Glutamatergic neuron (in vitro differentiated cells): Measurements from ENCODE around the gene SACS. TPM values are rescaled to one million over a fixed set of nuclear protein-coding genes. Genes with fewer than 3 reads are reported as not detected.

ENCODE experiments used
- DNase-seq: peaks from one replicate; pipeline ENCODE4 v3.0.0; 2022
- H3K27ac Mint-ChIP-seq: one replicate; pipeline ENCODE4 v1.8.0; 2020; ENCODE audit warnings: mild to moderate bottlenecking, mixed read lengths, inconsistent platforms; ENCODE audit not compliant: unreplicated experiment
- H3K27me3 Mint-ChIP-seq: one replicate; pipeline ENCODE4 v1.8.0; 2020; ENCODE audit warnings: mild to moderate bottlenecking, moderate library complexity, mixed read lengths, inconsistent platforms; ENCODE audit not compliant: unreplicated experiment
- H3K36me3 Mint-ChIP-seq: one replicate; pipeline ENCODE4 v1.8.0; 2020; ENCODE audit warnings: mild to moderate bottlenecking, mixed read lengths, inconsistent platforms; ENCODE audit not compliant: unreplicated experiment
- H3K4me1 Mint-ChIP-seq: one replicate; pipeline ENCODE4 v1.8.0; 2020; ENCODE audit warnings: mild to moderate bottlenecking, low read depth, mixed read lengths, inconsistent platforms; ENCODE audit not compliant: unreplicated experiment
- H3K4me3 Mint-ChIP-seq: one replicate; pipeline ENCODE4 v1.8.0; 2020; ENCODE audit warnings: mild to moderate bottlenecking, mixed read lengths, inconsistent platforms; ENCODE audit not compliant: unreplicated experiment
- H3K9me3 Mint-ChIP-seq: one replicate; pipeline ENCODE4 v1.8.0; 2020; ENCODE audit warnings: mild to moderate bottlenecking, moderate library complexity, mixed read lengths, inconsistent platforms; ENCODE audit not compliant: unreplicated experiment
- CTCF ChIP-seq: fragments of 200-600 bp; sonication (generic); IDR thresholded peaks from one replicate; pipeline ENCODE4 v1.5.0; 2021; ENCODE audit not compliant: partially characterized antibody, unreplicated experiment
- total RNA-seq: library from RNA; stranded (reverse); fragmentation: NEBNext Ultra II Directional; extraction: Animal tissue kit (Norgen Biotek cat#: 25700); gene quantifications from one replicate; pipeline ENCODE4 v1.2.1, GENCODE V29; 2021; ENCODE audit not compliant: unreplicated experiment

Gene SACS
- total RNA-seq, 1 donor from 2014 or later, result 132 TPM

- no peak overlapping the region for H3K27ac Mint-ChIP-seq
- peaks cover 13% of the 10 kb centered on the region for H3K36me3 Mint-ChIP-seq
- peaks cover 11% of the 10 kb centered on the region for H3K4me1 Mint-ChIP-seq
- no peak for DNase-seq
- no peak for TF ChIP-seq CTCF
- H3K4me3 Mint-ChIP-seq, result no peak overlapping the region
- H3K9me3 Mint-ChIP-seq, result peaks cover 2% of the 10 kb centered on the region
- peaks cover 10% of the 10 kb centered on the region for H3K27me3 Mint-ChIP-seq
Measured at GRCh38 chr13:23461544-23461943, 28.0 kb upstream of the SACS start.

DNA sequence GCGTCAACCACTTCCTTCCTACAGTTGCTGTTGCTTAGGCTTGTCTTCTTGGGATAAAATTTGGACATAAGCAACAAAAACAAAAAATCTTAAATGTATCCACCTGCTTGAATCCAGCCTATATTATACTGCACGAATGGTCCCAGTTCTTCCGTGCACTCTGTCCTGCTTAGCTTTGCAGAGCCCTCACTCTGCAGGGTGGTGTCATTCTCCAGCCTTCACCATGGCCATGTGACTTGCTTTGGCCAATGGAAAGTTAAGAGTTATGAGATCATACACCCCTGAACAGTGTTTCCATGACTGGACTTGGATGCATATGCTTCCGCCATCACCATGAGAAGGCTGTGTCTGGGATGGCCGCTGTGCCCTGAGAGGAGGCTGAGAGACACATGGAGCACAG, 27.4 kb upstream of the SACS start:
- Mint-ChIP-seq H3K9me3 (peaks cover 2% of the 10 kb centered on the region), H3K27ac (no peak overlapping the region), H3K36me3 (peaks cover 13% of the 10 kb centered on the region), H3K27me3 (peaks cover 8% of the 10 kb centered on the region), H3K4me3 (no peak overlapping the region), H3K4me1 (peaks cover 9% of the 10 kb centered on the region)
- TF ChIP-seq CTCF, result no peak
- DNase-seq, result no peak

DNA sequence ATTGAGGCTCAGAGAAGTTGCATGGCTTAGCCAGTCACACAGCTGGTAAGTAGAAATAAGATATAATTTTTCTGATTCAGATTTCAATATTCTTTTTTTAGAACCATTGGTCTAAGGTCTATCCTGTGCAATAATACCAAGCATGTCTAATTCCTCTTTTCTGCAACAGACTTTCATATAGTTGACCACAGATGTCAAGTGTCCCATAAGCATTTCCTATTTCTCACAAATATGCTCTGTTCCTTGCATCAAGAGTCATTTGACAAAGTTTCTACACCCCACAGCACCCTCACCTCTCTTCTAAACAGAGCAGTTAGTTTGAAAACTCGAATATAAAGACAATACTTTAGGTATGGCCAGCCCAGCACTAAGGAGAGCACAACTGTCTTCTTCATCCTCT, 26.8 kb upstream of the SACS start:
- Mint-ChIP-seq H3K27me3 (peaks cover 6% of the 10 kb centered on the region), H3K9me3 (peaks cover 2% of the 10 kb centered on the region), H3K36me3 (peaks cover 13% of the 10 kb centered on the region), H3K27ac (no peak overlapping the region), H3K4me3 (no peak overlapping the region), H3K4me1 (peaks cover 9% of the 10 kb centered on the region)
- no peak for TF ChIP-seq CTCF
- no peak for DNase-seq

DNA sequence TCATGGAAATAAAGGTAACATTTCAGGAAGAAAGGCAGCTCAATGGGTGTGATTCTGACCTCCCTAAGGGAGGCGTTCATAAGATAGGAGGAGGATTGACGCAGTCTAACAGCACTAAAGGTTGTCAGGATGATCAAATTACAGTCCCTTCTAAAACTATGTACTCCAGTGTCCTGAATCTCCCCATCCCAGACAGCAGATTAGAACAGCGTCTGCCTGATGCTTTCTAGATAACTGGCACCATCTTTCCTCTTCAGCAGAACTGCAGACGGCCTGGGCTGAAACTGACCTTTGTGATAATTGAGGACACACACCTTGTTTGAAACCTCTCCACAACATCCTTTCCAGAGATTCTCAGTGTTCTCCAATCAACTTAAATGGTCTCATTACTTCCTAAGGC, 25.5 kb upstream of the SACS start:
- Mint-ChIP-seq H3K4me3 (no peak overlapping the region), H3K27me3 (peaks cover 2% of the 10 kb centered on the region), H3K9me3 (peaks cover 3% of the 10 kb centered on the region), H3K36me3 (peaks cover 6% of the 10 kb centered on the region), H3K27ac (peak overlapping the region; percentile 62), H3K4me1 (peaks cover 9% of the 10 kb centered on the region)
- TF ChIP-seq CTCF, result no peak
- DNase-seq, result no peak

- no peak for DNase-seq
- peaks cover 9% of the 10 kb centered on the region for H3K9me3 Mint-ChIP-seq
- H3K4me3 Mint-ChIP-seq, result no peak overlapping the region
- TF ChIP-seq CTCF, result no peak
- peaks cover 2% of the 10 kb centered on the region for H3K27me3 Mint-ChIP-seq
- no peaks in the 10 kb centered on the region for H3K36me3 Mint-ChIP-seq
- H3K27ac Mint-ChIP-seq, result no peak overlapping the region
- H3K4me1 Mint-ChIP-seq, result peaks cover 18% of the 10 kb centered on the region
Measured at GRCh38 chr13:23456437-23457210, 23.1 kb upstream of the SACS start.
